ENCODE data around the gene PDAP1.
"Not testable (repeated sequence)": the region's sequence is repeated elsewhere in the genome, so short reads cannot be mapped to it uniquely, and the experiment has no call there.

The PDAP1 gene

GRCh38 chr7:99369767-99370391, 38.5 kb downstream of the PDAP1 start:
- TF ChIP-seq ZNF274 (IDR thresholded peaks at IDR 0.05; ENCODE audit: low read depth, low read length), result no peak
- H3K4me3 ChIP-seq (ENCODE audit: low read length), result no peak overlapping the region

DNA sequence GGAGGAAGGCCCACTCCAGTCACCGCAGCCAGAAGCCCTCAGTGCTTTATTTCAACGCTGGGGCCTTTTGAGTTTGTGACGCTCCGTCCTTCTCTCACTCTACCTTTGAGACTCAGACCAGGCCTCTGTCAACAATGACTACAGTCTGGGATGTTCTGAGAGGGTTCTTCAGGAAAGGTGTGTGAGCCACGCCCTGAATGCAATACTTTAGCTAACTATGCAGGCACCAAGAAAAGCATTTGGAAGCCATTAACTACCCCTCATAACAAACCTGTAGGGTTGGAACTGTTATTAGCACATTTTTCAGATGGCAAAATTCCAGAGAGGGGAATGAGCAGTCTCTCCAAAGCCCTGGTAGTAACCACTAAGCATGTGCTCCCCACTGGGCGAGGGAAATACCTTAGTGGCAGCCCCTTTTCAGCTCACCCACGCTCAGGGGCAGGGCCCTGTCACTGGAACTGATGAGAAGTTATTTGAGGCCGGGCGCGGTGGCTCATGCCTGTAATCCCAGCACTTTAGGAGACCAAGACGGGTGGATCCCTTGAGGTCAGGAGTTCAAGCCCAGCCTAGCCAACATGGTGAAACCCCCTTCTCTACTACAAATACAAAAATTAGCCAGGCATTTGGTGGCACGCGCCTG, 39.5 kb downstream of the PDAP1 start:
- no peak overlapping the region for H3K4me3 ChIP-seq (ENCODE audit: low read length)
- TF ChIP-seq ZNF274 (IDR thresholded peaks at IDR 0.05; ENCODE audit: low read depth, low read length), result no peak

DNA sequence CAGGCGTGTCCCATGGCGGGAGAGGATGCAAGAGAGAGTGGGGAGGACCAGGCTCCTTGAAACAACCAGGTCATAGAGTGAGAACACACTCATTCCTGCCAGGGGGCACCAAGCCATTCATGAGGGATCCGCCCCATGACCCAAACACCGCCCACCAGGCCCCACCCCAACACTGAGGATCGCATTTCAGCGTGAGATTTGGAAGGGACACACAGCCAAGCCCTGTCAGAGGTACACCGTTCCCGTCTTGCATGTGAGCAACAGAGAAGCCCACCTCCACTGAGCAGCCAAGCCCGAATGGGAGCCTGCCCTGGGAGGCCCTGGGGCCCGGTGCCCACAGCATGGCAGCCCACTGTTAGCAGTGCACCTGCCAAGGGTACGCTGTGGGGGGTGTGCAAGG, 41.8 kb downstream of the PDAP1 start:
- TF ChIP-seq ZNF274 (IDR thresholded peaks at IDR 0.05; ENCODE audit: low read depth, low read length), result no peak

DNA sequence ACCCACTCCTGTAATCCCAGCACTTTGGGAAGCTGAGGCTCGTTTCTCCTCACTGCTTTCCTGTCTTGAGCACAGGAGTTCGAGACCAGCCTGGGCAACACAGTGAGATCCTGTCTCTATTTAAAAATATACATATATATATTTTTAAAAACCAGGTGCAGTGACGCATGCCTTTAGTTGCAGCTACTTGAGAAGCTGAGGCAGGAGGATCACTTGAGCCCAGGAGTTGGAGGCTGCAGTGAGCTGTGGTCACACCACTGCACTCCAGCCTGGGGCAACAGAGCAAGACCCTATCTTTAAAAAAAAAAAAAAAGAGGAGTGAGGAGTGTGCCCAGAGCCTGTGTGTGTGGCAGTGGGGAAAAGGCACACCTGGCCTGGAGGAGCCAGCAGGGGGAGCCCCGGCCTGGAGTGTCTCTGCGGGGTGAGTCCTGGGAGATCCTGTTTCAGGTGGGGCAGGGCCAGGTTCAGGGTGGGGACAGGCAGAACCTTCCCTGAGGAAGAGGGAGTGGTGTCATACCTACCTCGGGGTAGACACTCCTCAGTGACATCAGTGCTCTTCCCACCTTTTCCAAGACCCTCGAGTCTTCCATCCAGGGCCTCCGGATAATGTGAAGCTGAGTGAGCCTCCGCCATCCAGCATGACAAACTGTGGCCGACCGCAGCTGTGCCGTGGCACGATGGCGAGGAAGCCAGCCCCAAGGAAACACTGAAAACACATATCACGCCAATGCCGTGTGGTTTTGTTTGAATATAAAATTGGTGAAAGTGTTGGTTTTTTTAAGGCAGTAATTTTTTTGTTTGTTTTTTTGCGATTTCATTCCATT, 42.9 kb downstream of the PDAP1 start:
- H3K4me3 ChIP-seq (ENCODE audit: low read length), result no peak overlapping the region

More for the DNA sequence above, 41.8 kb downstream of the PDAP1 start:
- H3K4me3 ChIP-seq (ENCODE audit: low read length), result no peak overlapping the region

DNA sequence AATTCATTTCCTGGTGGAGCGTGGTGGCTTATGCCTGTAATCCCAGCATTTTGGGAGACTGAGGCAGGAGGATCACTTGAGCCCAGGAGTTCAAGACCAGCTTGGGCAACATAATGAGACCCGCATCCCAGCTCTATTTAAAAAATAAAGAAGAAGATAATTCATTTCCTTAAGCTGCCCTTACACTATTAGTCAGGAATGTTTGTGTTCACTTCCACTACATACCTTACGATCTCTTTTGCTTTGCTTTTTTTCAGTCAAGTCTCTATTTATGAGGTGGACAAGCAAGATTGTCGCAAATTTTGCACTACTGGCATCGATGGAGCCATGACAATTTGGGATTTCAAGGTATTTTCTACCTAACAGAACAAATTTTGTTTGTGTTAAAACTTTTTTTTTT, 45.1 kb downstream of the PDAP1 start:
- TF ChIP-seq ZNF274 (IDR thresholded peaks at IDR 0.05; ENCODE audit: low read depth, low read length), result no peak
- H3K4me3 ChIP-seq (ENCODE audit: low read length), result no peak overlapping the region

More for the DNA sequence above, 42.9 kb downstream of the PDAP1 start:
- TF ChIP-seq ZNF274 (IDR thresholded peaks at IDR 0.05; ENCODE audit: low read depth, low read length), result no peak

- TF ChIP-seq ZNF274 (IDR thresholded peaks at IDR 0.05; ENCODE audit: low read depth, low read length), result no peak
- H3K4me3 ChIP-seq (ENCODE audit: low read length), result no peak overlapping the region
These were observed 45.6 kb downstream of the PDAP1 start for GRCh38 chr7:99362801-99363200.

GRCh38 chr7:99359465-99360154, 48.8 kb downstream of the PDAP1 start:
- TF ChIP-seq ZNF274 (IDR thresholded peaks at IDR 0.05; ENCODE audit: low read depth, low read length), result no peak

DNA sequence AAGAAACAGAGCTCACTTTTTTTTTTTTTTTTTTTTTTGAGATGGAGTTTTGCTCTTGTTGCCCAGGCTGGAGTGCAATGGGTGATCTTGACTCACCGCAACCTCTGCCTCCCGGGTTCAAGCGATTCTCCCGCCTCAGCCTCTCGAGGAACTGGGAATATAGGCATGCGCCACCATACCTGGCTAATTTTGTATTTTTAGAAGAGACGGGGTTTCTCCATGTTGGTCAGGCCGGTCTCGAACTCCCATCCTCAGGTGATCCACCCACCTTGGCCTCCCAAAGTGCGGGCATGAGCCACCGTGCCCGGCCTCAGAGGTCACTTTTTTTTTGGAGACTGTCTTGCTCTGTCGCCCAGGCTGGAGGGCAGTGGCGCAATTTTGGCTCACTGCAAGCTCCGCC, 49.9 kb downstream of the PDAP1 start:
- not testable (repeated sequence) for H3K4me3 ChIP-seq (ENCODE audit: low read length)

More at GRCh38 chr7:99359465-99360154, 48.8 kb downstream of the PDAP1 start:
- no peak overlapping the region for H3K4me3 ChIP-seq (ENCODE audit: low read length)

GRCh38 chr7:99357701-99358490, 50.5 kb downstream of the PDAP1 start:
- H3K4me3 ChIP-seq (ENCODE audit: low read length), result no peak overlapping the region
- no peak for TF ChIP-seq ZNF274 (IDR thresholded peaks at IDR 0.05; ENCODE audit: low read depth, low read length)

DNA sequence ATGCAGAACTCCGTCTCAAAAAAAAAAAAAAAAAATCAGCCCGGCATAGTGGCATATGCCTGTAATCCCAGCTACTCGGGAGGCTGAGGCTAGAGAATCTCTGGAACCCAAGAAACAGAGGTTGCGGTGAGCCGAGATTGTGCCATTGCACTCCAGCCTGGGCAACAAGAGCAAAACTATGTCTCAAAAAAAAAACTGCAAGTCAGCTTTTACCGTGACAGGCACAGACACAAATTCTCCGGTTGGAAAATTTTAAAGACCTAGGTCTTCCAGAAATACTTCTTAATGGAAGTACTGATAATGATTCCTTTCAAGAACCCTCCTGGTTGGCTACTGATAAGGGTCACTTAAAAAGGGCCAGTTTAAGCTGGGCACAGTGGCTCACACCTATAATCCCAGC, 53.3 kb downstream of the PDAP1 start:
- H3K4me3 ChIP-seq (ENCODE audit: low read length), result no peak overlapping the region
- TF ChIP-seq ZNF274 (IDR thresholded peaks at IDR 0.05; ENCODE audit: low read depth, low read length), result no peak

DNA sequence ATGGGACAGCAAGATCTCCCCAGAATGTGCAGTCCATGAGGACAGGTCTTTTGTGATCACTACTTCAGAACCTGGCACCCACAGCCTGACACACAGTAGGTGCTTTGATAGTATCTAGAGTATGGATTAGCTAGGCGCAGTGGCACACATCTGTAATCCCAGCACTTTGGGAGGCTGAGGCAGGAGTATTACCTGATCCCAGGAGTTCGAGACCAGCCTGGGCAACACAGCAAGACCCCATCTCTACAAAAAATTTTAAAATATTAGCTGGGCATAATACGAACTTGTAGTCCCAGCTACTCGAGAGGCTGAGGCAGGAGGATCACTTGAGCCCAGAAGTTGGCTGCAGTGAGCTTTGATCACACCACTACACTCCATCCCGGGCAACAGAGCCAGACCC, 56.1 kb downstream of the PDAP1 start:
- H3K4me3 ChIP-seq (ENCODE audit: low read length), result no peak overlapping the region
- TF ChIP-seq ZNF274 (IDR thresholded peaks at IDR 0.05; ENCODE audit: low read depth, low read length), result no peak

- H3K4me3 ChIP-seq (ENCODE audit: low read length), result not testable (repeated sequence)
These were observed 57.8 kb downstream of the PDAP1 start for GRCh38 chr7:99350641-99351040.

Data from GM08714 (cell line).